OCI-LY3 (cell line): ENCODE measurements around the gene KCTD21.
"Not testable (repeated sequence)": the region's sequence is repeated elsewhere in the genome, so short reads cannot be mapped to it uniquely, and the experiment has no call there.

ENCODE experiments used
- H2AFZ ChIP-seq: fragments of 200-600, 300-600 bp; shearing (Covaris generic); 2 replicates; pipeline ENCODE4 v1.6.0; 2014; ENCODE audit warnings: antibody characterized with exemption, low read depth, low read length
- H3K27ac ChIP-seq: fragments of 200-600, 300-600 bp; sonication (generic); 2 replicates; pipeline ENCODE4 v1.5.1; 2014; ENCODE audit warnings: mild to moderate bottlenecking, low read length, moderate library complexity, mixed read lengths
- H3K27me3 ChIP-seq: fragments of 200-600, 300-600 bp; sonication (generic); 2 replicates; pipeline ENCODE4 v1.6.1; 2014; ENCODE audit warnings: low read depth, low read length, mixed read lengths
- H3K36me3 ChIP-seq: fragments of 200-600, 300-600 bp; sonication (generic); replicated peaks from 2 replicates; pipeline ENCODE3; 2014; ENCODE audit warnings: low read depth, low read length, mixed read lengths
- H3K4me1 ChIP-seq: fragments of 300-600, 200-600 bp; sonication (generic); 2 replicates; pipeline ENCODE4 v1.6.1; 2014; ENCODE audit warnings: low read length, mixed read lengths
- H3K4me2 ChIP-seq: fragments of 200-600, 300-600 bp; sonication (generic); 2 replicates; pipeline ENCODE4 v1.6.1; 2014; ENCODE audit warnings: low read length, mixed read lengths
- H3K4me3 ChIP-seq: fragments of 300-600, 200-600 bp; sonication (generic); 2 replicates; pipeline ENCODE4 v1.5.1; 2014; ENCODE audit warnings: antibody characterized with exemption, mild to moderate bottlenecking, low read length, moderate library complexity
- H3K79me2 ChIP-seq: fragments of 300-600, 200-600 bp; shearing (Covaris generic); 2 replicates; pipeline ENCODE4 v1.6.1; 2014; ENCODE audit warnings: mild to moderate bottlenecking, low read length, mixed read lengths
- H3K9ac ChIP-seq: fragments of 300-600, 200-600 bp; shearing (Covaris generic); 2 replicates; pipeline ENCODE4 v1.6.0; 2014; ENCODE audit warnings: mild to moderate bottlenecking, low read length, moderate library complexity
- H3K9me3 ChIP-seq: fragments of 200-600, 300-600 bp; shearing (Covaris generic); 2 replicates; pipeline ENCODE4 v1.6.1; 2014; ENCODE audit warnings: low read length, mixed read lengths; ENCODE audit not compliant: insufficient read depth
- H4K20me1 ChIP-seq: fragments of 200-600, 300-600 bp; sonication (generic); 2 replicates; pipeline ENCODE4 v1.6.1; 2016; ENCODE audit warnings: low read length, mixed read lengths; ENCODE audit not compliant: insufficient read depth
- EZH2phosphoT487 ChIP-seq: fragments of 200-600 bp; shearing (Covaris generic); IDR thresholded peaks from 2 replicates; pipeline ENCODE4 v1.6.1; 2018; ENCODE audit warnings: antibody characterized with exemption, mixed run types, low read depth
- TF ChIP-seq, protein P1 (sequence below): fragments of 200-600, 300-600 bp; sonication (generic); IDR thresholded peaks from 2 replicates; pipeline ENCODE4 v1.5.1; 2014; ENCODE audit warnings: antibody characterized with exemption, low read length, low read depth

The KCTD21 gene

DNA sequence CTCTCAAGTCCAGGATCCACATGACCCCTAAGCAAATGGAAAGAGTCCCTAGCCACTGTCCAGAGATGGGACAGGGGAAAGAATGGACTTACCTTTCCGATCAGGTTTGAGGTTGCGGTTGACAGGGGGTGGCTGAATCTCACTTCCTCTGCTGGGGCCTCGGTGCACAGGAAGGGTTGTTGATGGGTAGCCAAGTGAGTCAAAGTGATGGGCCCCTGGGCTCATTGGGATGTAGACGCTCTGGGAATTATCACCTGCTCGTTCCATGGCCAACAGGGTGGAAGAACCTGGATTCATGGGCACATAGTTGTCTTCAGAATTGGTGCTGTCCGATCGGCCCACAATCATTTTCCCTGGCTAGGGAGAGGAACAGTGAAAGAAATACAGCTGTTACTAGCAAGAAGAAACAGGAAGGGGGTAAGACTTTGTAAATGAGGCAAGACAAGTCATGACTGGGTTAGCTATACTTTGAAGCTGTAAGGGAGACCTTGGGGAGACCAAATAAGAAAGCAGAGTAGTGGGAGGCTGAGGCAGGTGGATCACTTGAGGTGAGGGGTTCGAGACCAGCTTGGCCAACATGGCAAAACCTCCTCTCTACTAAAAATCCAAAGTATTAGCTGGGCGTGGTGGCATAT is 35.0 kb upstream of the KCTD21 start:
- TF ChIP-seq, protein P1, sequence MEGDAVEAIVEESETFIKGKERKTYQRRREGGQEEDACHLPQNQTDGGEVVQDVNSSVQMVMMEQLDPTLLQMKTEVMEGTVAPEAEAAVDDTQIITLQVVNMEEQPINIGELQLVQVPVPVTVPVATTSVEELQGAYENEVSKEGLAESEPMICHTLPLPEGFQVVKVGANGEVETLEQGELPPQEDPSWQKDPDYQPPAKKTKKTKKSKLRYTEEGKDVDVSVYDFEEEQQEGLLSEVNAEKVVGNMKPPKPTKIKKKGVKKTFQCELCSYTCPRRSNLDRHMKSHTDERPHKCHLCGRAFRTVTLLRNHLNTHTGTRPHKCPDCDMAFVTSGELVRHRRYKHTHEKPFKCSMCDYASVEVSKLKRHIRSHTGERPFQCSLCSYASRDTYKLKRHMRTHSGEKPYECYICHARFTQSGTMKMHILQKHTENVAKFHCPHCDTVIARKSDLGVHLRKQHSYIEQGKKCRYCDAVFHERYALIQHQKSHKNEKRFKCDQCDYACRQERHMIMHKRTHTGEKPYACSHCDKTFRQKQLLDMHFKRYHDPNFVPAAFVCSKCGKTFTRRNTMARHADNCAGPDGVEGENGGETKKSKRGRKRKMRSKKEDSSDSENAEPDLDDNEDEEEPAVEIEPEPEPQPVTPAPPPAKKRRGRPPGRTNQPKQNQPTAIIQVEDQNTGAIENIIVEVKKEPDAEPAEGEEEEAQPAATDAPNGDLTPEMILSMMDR: no peak
- no peak for TF ChIP-seq EZH2phosphoT487
- Histone ChIP-seq H3K36me3 (peaks cover 8% of the 10 kb centered on the region), H3K27ac (peak overlapping the region; percentile 46)

DNA sequence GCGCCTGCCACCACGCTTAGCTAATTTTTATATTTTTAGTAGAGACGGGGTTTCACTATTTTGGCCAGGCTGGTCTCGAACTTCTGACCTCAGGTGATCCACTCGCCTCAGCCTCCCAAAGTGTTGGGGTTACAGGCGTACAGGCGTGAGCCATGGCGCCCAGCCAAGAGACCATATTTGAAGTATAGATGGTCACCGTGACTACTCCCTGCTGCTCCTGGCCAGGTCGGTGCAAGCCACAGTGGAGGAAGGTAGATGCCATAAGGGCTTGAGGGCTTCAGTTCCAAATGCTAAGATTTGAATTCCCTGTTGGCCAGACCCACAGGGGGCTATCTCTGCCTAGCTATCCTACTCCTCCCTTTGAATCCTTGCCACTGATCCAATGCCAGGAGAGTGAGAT is 34.3 kb upstream of the KCTD21 start:
- H3K79me2 ChIP-seq, H3K9me3 ChIP-seq, H3K36me3 ChIP-seq, H3K27me3 ChIP-seq, H3K9ac ChIP-seq, H4K20me1 ChIP-seq, H2AFZ ChIP-seq: not testable (repeated sequence)
- Histone ChIP-seq H3K27ac (peak overlapping the region; percentile 8; the same call in 1 of the 2 replicates), H3K4me2 (peak overlapping the region; percentile 79), H3K4me3 (peak overlapping the region; percentile 57; the same call in 1 of the 2 replicates), H3K4me1 (peaks cover 32% of the 10 kb centered on the region)

More for the DNA sequence above, 35.0 kb upstream of the KCTD21 start:
- Histone ChIP-seq H3K4me2 (peak overlapping the region; percentile 79), H4K20me1 (no peaks in the 10 kb centered on the region), H3K79me2 (no peaks in the 10 kb centered on the region), H3K9me3 (no peaks in the 10 kb centered on the region), H3K27me3 (no peaks in the 10 kb centered on the region), H3K4me3 (peak overlapping the region; percentile 57), H3K9ac (peak overlapping the region; percentile 13; the same call in 1 of the 2 replicates), H2AFZ (peak overlapping the region; percentile 24; the same call in 1 of the 2 replicates), H3K4me1 (peaks cover 39% of the 10 kb centered on the region)

DNA sequence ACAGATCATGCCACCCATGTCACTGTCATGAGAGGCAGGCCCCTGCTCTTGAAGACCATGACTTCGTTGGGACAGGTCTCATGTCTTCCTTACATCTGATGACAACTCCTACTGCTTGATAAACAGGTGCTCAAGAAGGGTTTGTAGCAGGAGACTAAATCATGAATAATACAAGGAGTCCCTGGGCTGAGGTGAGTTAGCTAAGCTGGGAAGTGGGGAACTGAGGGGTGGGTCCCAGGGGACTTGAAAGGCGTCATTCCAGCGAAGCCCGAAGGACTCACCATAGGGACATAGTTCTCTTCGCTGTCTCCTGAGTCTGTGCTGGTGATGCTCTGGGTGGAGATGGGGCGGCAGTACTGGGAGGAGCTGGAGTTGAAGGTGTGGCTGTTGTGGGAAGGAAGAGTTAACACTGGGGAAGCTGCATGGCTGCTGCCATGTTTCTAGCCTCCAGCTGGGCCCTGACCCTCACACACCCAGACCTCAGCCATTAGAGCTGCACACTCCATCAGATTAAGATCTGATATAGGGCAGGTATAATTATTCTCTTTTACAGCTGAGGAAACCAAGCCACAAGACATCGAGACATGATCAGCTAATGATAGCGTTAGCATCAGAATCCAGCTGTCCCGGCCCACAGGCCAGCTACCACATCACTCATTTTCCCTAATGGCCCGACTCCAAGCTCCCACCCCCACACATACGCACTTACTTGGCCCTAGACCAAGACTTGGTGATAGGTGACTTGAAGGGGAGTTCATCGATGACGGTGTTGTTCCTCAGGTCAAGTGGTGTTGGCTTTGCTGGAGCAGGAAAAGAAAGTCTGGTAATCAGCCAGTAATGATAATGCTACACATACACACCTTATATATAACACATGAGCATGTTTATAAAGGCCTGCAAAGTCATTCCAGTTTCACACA is 33.2 kb upstream of the KCTD21 start:
- no peak overlapping the region for H3K4me2 ChIP-seq
- H3K9ac ChIP-seq: no peak overlapping the region
- no peaks in the 10 kb centered on the region for H3K27me3 ChIP-seq
- H4K20me1 ChIP-seq: no peaks in the 10 kb centered on the region
- no peak overlapping the region for H2AFZ ChIP-seq
- TF ChIP-seq, protein P1: no peak
- TF ChIP-seq EZH2phosphoT487: no peak
- no peaks in the 10 kb centered on the region for H3K79me2 ChIP-seq
- H3K27ac ChIP-seq: no peak overlapping the region
- no peak overlapping the region for H3K4me3 ChIP-seq
- peaks cover 8% of the 10 kb centered on the region for H3K36me3 ChIP-seq
- H3K9me3 ChIP-seq: no peaks in the 10 kb centered on the region
- peaks cover 22% of the 10 kb centered on the region for H3K4me1 ChIP-seq

DNA sequence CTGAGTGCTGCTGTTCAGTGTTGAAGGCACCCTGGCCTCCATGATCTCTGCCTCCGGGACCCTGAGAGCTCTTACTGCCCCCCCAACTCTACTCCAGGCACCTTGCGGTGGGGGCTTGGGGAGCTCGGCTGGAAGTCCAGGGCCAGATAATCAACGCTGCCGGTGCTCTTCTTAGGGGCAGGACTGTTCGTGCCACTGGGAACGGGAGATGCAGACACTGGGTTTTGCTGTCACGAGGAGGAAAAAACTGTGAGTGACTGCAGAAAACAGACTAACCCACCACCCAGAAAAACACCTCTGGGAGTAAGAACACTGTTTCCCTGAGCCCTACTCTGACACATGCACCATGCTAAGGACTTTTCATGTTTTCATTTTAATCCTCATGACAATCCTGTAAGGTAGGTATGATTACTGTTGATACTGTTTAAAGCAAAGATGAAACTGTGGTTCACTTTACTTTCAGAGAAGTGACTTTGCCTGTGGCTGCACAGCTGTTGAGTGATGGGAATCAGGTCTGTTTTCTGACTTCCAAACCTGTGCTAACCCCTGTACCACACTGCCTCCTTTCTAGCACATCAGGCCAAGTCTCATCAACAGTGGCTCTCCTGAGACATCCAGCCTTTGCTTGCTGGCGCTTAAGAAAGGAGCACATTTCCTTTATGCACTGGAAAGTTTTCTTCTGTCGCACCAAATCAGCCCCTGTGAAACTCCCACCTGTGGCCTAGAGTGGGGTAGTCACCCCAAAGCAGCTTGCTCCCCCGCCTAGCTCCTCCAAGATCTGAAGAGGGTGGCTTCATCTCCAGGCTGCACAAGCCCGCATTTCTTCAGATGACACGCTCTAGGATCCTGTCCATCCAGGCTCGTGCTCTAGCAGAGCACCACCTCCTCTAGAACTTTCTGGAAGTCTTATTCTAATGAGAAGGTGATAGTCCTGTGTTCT is 32.1 kb upstream of the KCTD21 start:
- no peaks in the 10 kb centered on the region for H3K27me3 ChIP-seq
- no peak overlapping the region for H3K9ac ChIP-seq
- no peak overlapping the region for H3K4me3 ChIP-seq
- no peaks in the 10 kb centered on the region for H3K9me3 ChIP-seq
- no peaks in the 10 kb centered on the region for H4K20me1 ChIP-seq
- no peak for TF ChIP-seq EZH2phosphoT487
- TF ChIP-seq, protein P1: no peak
- H3K27ac ChIP-seq: no peak overlapping the region
- H3K4me1 ChIP-seq: peaks cover 22% of the 10 kb centered on the region
- no peak overlapping the region for H2AFZ ChIP-seq
- H3K79me2 ChIP-seq: no peaks in the 10 kb centered on the region
- no peak overlapping the region for H3K4me2 ChIP-seq
- peaks cover 8% of the 10 kb centered on the region for H3K36me3 ChIP-seq
